GM23338 (cell line): ENCODE measurements around the gene ITGAL. TPM values are rescaled to one million over a fixed set of nuclear protein-coding genes. Genes with fewer than 3 reads are reported as not detected.

ENCODE experiments used
- ATAC-seq: fragments of 200-7000 bp; cut with Tn5 transposase; 3 replicates; pipeline ENCODE4 v1.9.1; 2020
- DNase-seq: peaks from one replicate; pipeline ENCODE4 v3.0.0-alpha.2; 2015; ENCODE audit warnings: low spot score
- H2AFZ ChIP-seq: fragments of 200-600 bp; sonication (generic); 2 replicates; pipeline ENCODE4 v1.8.0; 2016; ENCODE audit warnings: antibody characterized with exemption, mild to moderate bottlenecking, moderate library complexity
- H3F3A ChIP-seq: fragments of 200-600 bp; sonication (generic); replicated peaks from 2 replicates; pipeline ENCODE4 v1.8.0; 2017; ENCODE audit warnings: antibody characterized with exemption, mixed run types, low read depth
- H3K27ac ChIP-seq: fragments of 200-600 bp; sonication (generic); 2 replicates; pipeline ENCODE4 v1.6.1; 2016; ENCODE audit warnings: low read depth
- H3K27me3 ChIP-seq: fragments of 200-600 bp; sonication (generic); 2 replicates; pipeline ENCODE4 v1.8.0; 2016; ENCODE audit warnings: mild to moderate bottlenecking, mixed run types, moderate library complexity; ENCODE audit not compliant: insufficient read depth
- H3K36me3 ChIP-seq: fragments of 200-600 bp; sonication (generic); 2 replicates; pipeline ENCODE4 v1.8.0; 2016; ENCODE audit warnings: mild to moderate bottlenecking; ENCODE audit not compliant: insufficient read depth
- H3K4me1 ChIP-seq: fragments of 200-600 bp; sonication (generic); 2 replicates; pipeline ENCODE4 v1.8.0; 2016; ENCODE audit warnings: mild to moderate bottlenecking, moderate library complexity; ENCODE audit not compliant: insufficient read depth
- H3K4me2 ChIP-seq: fragments of 200-600 bp; sonication (generic); 2 replicates; pipeline ENCODE4 v1.7.1; 2017; ENCODE audit warnings: mixed run types
- H3K4me3 ChIP-seq: fragments of 200-600 bp; sonication (generic); 2 replicates; pipeline ENCODE4 v1.6.1; 2016; ENCODE audit warnings: mixed run types
- H3K79me2 ChIP-seq: fragments of 200-600 bp; sonication (generic); replicated peaks from 2 replicates; pipeline ENCODE4 v1.8.0; 2017; ENCODE audit warnings: mild to moderate bottlenecking; ENCODE audit not compliant: insufficient read depth
- H3K9me2 ChIP-seq: fragments of 200-600 bp; sonication (generic); 2 replicates; pipeline ENCODE4 v1.8.0; 2017; ENCODE audit not compliant: insufficient read depth
- H4K20me1 ChIP-seq: fragments of 200-600 bp; sonication (generic); replicated peaks from 2 replicates; pipeline ENCODE4 v1.8.0; 2017; ENCODE audit warnings: mild to moderate bottlenecking; ENCODE audit not compliant: insufficient read depth
- H3K27ac Mint-ChIP-seq: 2 replicates; pipeline ENCODE4 v1.8.0; 2020; ENCODE audit warnings: inconsistent platforms, mild to moderate bottlenecking, moderate library complexity, mixed read lengths
- H3K27me3 Mint-ChIP-seq: 3 replicates; pipeline ENCODE4 v1.8.0; 2022; ENCODE audit warnings: low read depth, mild to moderate bottlenecking, moderate library complexity, mixed read lengths, inconsistent platforms; ENCODE audit not compliant: insufficient read depth, poor library complexity
- H3K36me3 Mint-ChIP-seq: 3 replicates; pipeline ENCODE4 v1.8.0; 2021; ENCODE audit warnings: low read depth, mild to moderate bottlenecking, inconsistent platforms, moderate library complexity, mixed read lengths
- H3K4me1 Mint-ChIP-seq: 3 replicates; pipeline ENCODE4 v1.8.0; 2020; ENCODE audit warnings: mild to moderate bottlenecking, inconsistent platforms, mixed read lengths
- H3K4me3 Mint-ChIP-seq: 3 replicates; pipeline ENCODE4 v1.8.0; 2021; ENCODE audit warnings: moderate library complexity, mild to moderate bottlenecking, inconsistent platforms, mixed read lengths
- H3K9me3 Mint-ChIP-seq: 3 replicates; pipeline ENCODE4 v1.8.0; 2020; ENCODE audit warnings: moderate library complexity, mild to moderate bottlenecking, inconsistent platforms, mixed read lengths
- CREB1 ChIP-seq: fragments of 250-450 bp; sonication (Bioruptor Pico); IDR thresholded peaks from 2 replicates; pipeline ENCODE4 v1.5.0; 2020; ENCODE audit warnings: low read depth, mild to moderate bottlenecking, moderate library complexity
- CTCF ChIP-seq, 2 experiments: fragments of 200-600 bp in 1 of 2; sonication (generic) in 1 of 2; conservative IDR thresholded peaks; 2 replicates each; pipeline versions ENCODE4 v1.5.1 to v1.6.1; 2016 to 2017; ENCODE audit warnings: antibody characterized with exemption in 2 of 2, low read depth in 2 of 2, mild to moderate bottlenecking in 2 of 2, moderate library complexity in 1 of 2
- ETS1 ChIP-seq: IDR thresholded peaks from 2 replicates; pipeline ENCODE4 v1.6.1; 2016; ENCODE audit warnings: antibody characterized with exemption
- EZH2phosphoT487 ChIP-seq: fragments of 200-600 bp; sonication (generic); IDR thresholded peaks from one replicate; pipeline ENCODE4 v1.8.1; 2018; ENCODE audit warnings: antibody characterized with exemption; ENCODE audit not compliant: unreplicated experiment
- JUNB ChIP-seq: IDR thresholded peaks from one replicate; pipeline ENCODE4 v1.6.1; 2016; ENCODE audit warnings: antibody characterized with exemption; ENCODE audit not compliant: unreplicated experiment
- NANOG ChIP-seq: IDR thresholded peaks from 2 replicates; pipeline ENCODE4 v1.6.1; 2016; ENCODE audit warnings: antibody characterized with exemption, borderline replicate concordance
- POLR2AphosphoS5 ChIP-seq: IDR thresholded peaks from 2 replicates; pipeline ENCODE4 v1.6.1; 2016; ENCODE audit warnings: antibody characterized with exemption, low read depth
- REST ChIP-seq: IDR thresholded peaks from one replicate; pipeline ENCODE4 v1.6.1; 2018; ENCODE audit warnings: antibody characterized with exemption; ENCODE audit not compliant: unreplicated experiment
- STAT1 ChIP-seq: IDR thresholded peaks from one replicate; pipeline ENCODE4 v1.6.1; 2016; ENCODE audit warnings: antibody characterized with exemption; ENCODE audit not compliant: unreplicated experiment
- ZNF114 ChIP-seq: fragments of 250-450 bp; sonication (Bioruptor Pico); IDR thresholded peaks from 2 replicates; pipeline ENCODE4 v1.5.0; 2020; ENCODE audit warnings: mild to moderate bottlenecking, moderate library complexity
- ZNF331 ChIP-seq: fragments of 250-450 bp; sonication (Bioruptor Pico); IDR thresholded peaks from 2 replicates; pipeline ENCODE4 v1.5.0; 2020; ENCODE audit warnings: low read depth, mild to moderate bottlenecking, moderate library complexity
- polyA plus RNA-seq: library from polyadenylated mRNA; unstranded; fragments of >200 nt; fragmentation: Nextera tagmentation; extraction: Ambion mirVana; gene quantifications from 2 replicates; pipeline ENCODE4 v1.2.1, GENCODE V29; 2016
- total RNA-seq: library from RNA; depleted of rRNA; stranded (reverse); fragments of >200 nt; shearing (Covaris generic); gene quantifications from 2 replicates; pipeline ENCODE4 v1.2.3, GENCODE V29; 2014

Gene ITGAL
- total and polyA plus RNA-seq, 2 experiments from 2014 or later: 0.05 to 0.07 TPM

GRCh38 chr16:30526137-30526822, 53.7 kb downstream of the ITGAL start, which contains the start of gene ZNF768:
Gene ZNF768, minus strand, starts transcription at chr16:30526566. Its CDS starts 153 bp downstream, at chr16:30526413.
- Mint-ChIP-seq H3K9me3 (no peaks in the 10 kb centered on the region), H3K36me3 (peaks cover 11% of the 10 kb centered on the region), H3K27ac (peak within 1 kb of the TSS; percentile 93), H3K4me1 (peaks cover 16% of the 10 kb centered on the region), H3K4me3 (peak within 1 kb of the TSS; percentile 79), H3K27me3 (peaks cover 18% of the 10 kb centered on the region)
- no peaks in the 10 kb centered on the region for H3K9me2 ChIP-seq
- ATAC-seq: peak; percentile 47
- peaks cover 7% of the 10 kb centered on the region; the same call in 1 of the 2 replicates for H3K79me2 ChIP-seq
- DNase-seq: peak; percentile 93
- peaks cover 13% of the 10 kb centered on the region for H3K4me1 ChIP-seq
- H2AFZ ChIP-seq: peak within 1 kb of the TSS; percentile 84
- peak within 1 kb of the TSS; percentile 91 for H3K4me2 ChIP-seq
- H3K36me3 ChIP-seq: no peaks in the 10 kb centered on the region
- peaks cover 15% of the 10 kb centered on the region for H3F3A ChIP-seq
- H3K27ac ChIP-seq: peak within 1 kb of the TSS; percentile 83
- peak within 1 kb of the TSS; percentile 89 for H3K4me3 ChIP-seq
- TF ChIP-seq JUNB (no peak), REST (peak; percentile 74)
- no peaks in the 10 kb centered on the region for H3K27me3 ChIP-seq
- H4K20me1 ChIP-seq: no peaks in the 10 kb centered on the region

- Mint-ChIP-seq H3K27ac (peak overlapping the region; percentile 93), H3K4me1 (peaks cover 16% of the 10 kb centered on the region), H3K27me3 (peaks cover 18% of the 10 kb centered on the region), H3K4me3 (peak overlapping the region; percentile 68), H3K36me3 (peaks cover 15% of the 10 kb centered on the region), H3K9me3 (no peaks in the 10 kb centered on the region)
- Histone ChIP-seq H3K4me1 (peaks cover 13% of the 10 kb centered on the region), H3K4me2 (peak overlapping the region; percentile 83), H3F3A (peaks cover 15% of the 10 kb centered on the region), H3K27me3 (no peaks in the 10 kb centered on the region), H4K20me1 (no peaks in the 10 kb centered on the region), H3K79me2 (peaks cover 13% of the 10 kb centered on the region; the same call in 1 of the 2 replicates), H3K9me2 (no peaks in the 10 kb centered on the region), H2AFZ (peak overlapping the region; percentile 84), H3K4me3 (peak overlapping the region; percentile 89), H3K36me3 (no peaks in the 10 kb centered on the region), H3K27ac (peak overlapping the region; percentile 94)
- DNase-seq: peak; percentile 99
- peak; percentile 89 for ATAC-seq
- TF ChIP-seq CREB1 (CRISPR knock-in tag) (0 out of 2 replicates have a peak, but pooled peaks have one; percentile 17), REST (no peak), STAT1 (no peak), ETS1 (peak; percentile 42; the same call in 1 of the 2 replicates), ZNF114 (CRISPR knock-in tag) (no peak), CTCF (conservative IDR thresholded peaks at IDR 0.05; ENCODE audit: low read depth in 2 of 2) (peak in 1 of 2 experiments; percentile 16; a peak in 1 of 4 replicates), NANOG (no peak), EZH2phosphoT487 (no peak), JUNB (no peak), ZNF331 (no peak), POLR2AphosphoS5 (peak; percentile 63)
Measured at GRCh38 chr16:30526823-30527634, 54.5 kb downstream of the ITGAL start.
